Tibial nerve (tissue), 4 donors: Measurements from ENCODE around the gene EBP. TPM values are rescaled to one million over a fixed set of nuclear protein-coding genes. Genes with fewer than 3 reads are reported as not detected.

Source experiments
- DNase-seq, 2 donors: peaks; one replicate each; pipeline ENCODE4 v3.0.0-alpha.2; 2019; ENCODE audit warnings: low spot score in 2 of 2
- H3K27ac ChIP-seq, 4 donors: fragments of 200-600 bp; sonication (generic) in 3 of 4; one replicate each; pipeline ENCODE4 v1.5.1; 2017 to 2019; ENCODE audit warnings: mild to moderate bottlenecking in 1 of 4
- H3K27me3 ChIP-seq, 2 donors: fragments of 200-600 bp; sonication (generic) in 1 of 2; one replicate each; pipeline versions ENCODE4 v1.5.1 to v1.6.0; 2017 to 2019
- H3K36me3 ChIP-seq, 3 donors: fragments of 200-600 bp; sonication (generic); one replicate each; pipeline ENCODE4 v1.5.1; 2018 to 2019
- H3K4me1 ChIP-seq, 4 donors: fragments of 200-600 bp; sonication (generic) in 3 of 4; one replicate each; pipeline ENCODE4 v1.5.1; 2017 to 2019
- H3K4me3 ChIP-seq, 4 donors: fragments of 200-600 bp; sonication (generic) in 3 of 4; one replicate each; pipeline ENCODE4 v1.5.1; 2017 to 2019; ENCODE audit warnings: mild to moderate bottlenecking in 1 of 4, moderate library complexity in 1 of 4
- H3K9me3 ChIP-seq, 4 donors: fragments of 200-600 bp; sonication (generic) in 3 of 4; one replicate each; pipeline ENCODE4 v1.5.1; 2017 to 2019
- CTCF ChIP-seq, 5 experiments: fragments of 200-600 bp in 3 of 5; fragments of 450-650 bp in 2 of 5; sonication (generic) in 3 of 5; IDR thresholded peaks; one replicate each; pipeline ENCODE4 v1.5.1; 2016 to 2019; ENCODE audit warnings: antibody characterized with exemption in 5 of 5, mild to moderate bottlenecking in 3 of 5, moderate library complexity in 2 of 5
- EP300 ChIP-seq, 2 donors: sonication (generic); formaldehyde crosslinking; IDR thresholded peaks; one replicate each; pipeline ENCODE4 v1.6.1; 2017; ENCODE audit warnings: antibody characterized with exemption in 2 of 2, mild to moderate bottlenecking in 1 of 2
- POLR2A ChIP-seq, 2 donors: fragments of 450-650 bp; IDR thresholded peaks; one replicate each; pipeline ENCODE4 v1.6.1; 2017; ENCODE audit warnings: antibody characterized with exemption in 2 of 2, mild to moderate bottlenecking in 2 of 2, moderate library complexity in 2 of 2
- WGBS, 2 donors: methylation state at CpG; one replicate each; pipeline ENCODE4 v1.1.5; 2018; 5-methylcytosine and 5-hydroxymethylcytosine counted together
- total RNA-seq, 4 donors: library from RNA; depleted of rRNA; stranded (reverse); fragments of >200 nt; gene quantifications; one replicate each; pipeline ENCODE4 v1.1.0, GENCODE V29; 2016

The EBP gene
- total RNA-seq, 4 donors from 2014 or later, result 21.1 to 29.2 (median 23.6) TPM

GRCh38 chrX:48575642-48576041 lies 54.0 kb downstream of the EBP start:
- Histone ChIP-seq H3K27ac (peak overlapping the region in 3 of 4 donors; percentile 94 to 100 (median 99)), H3K9me3 (no peaks in the 10 kb centered on the region), H3K4me3 (peak overlapping the region; percentile 48 to 79 (median 63)), H3K36me3 (peaks cover 0 to 51% (median 0%) of the 10 kb centered on the region in 3 donors), H3K27me3 (no peaks in the 10 kb centered on the region), H3K4me1 (peaks cover 0 to 20% (median 12%) of the 10 kb centered on the region in 4 donors)
- WGBS, 2 donors, result 70 to 83% methylated on average over 1 to 13 of the region's 13 CpGs
- TF ChIP-seq POLR2A (IDR thresholded peaks at IDR 0.05), result no peak
- TF ChIP-seq CTCF (IDR thresholded peaks at IDR 0.05), result no peak
- TF ChIP-seq EP300 (IDR thresholded peaks at IDR 0.05), result no peak
- no peak for DNase-seq

DNA sequence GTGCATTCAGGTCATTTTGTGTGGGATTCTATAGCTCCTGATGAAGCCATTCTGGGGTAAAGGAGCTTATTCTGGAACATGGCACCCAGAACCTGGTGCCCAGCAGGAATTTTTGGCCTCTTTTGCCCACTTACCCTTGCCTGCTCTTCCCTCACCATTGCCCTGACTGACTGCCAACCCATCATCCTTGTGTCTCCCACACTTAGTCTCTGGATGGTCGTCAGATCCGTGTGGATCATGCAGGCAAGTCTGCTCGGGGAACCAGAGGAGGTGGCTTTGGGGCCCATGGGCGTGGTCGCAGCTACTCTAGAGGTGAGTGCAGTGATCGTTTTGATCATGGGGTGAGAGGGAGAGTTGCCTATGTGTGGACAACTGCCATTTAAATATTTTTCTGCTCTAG lies 54.5 kb downstream of the EBP start:
- DNase-seq, result no peak
- TF ChIP-seq EP300 (IDR thresholded peaks at IDR 0.05) (no peak), POLR2A (IDR thresholded peaks at IDR 0.05) (no peak), CTCF (IDR thresholded peaks at IDR 0.05) (no peak)
- Histone ChIP-seq H3K9me3 (no peaks in the 10 kb centered on the region), H3K27me3 (no peaks in the 10 kb centered on the region), H3K36me3 (peaks cover 0 to 51% (median 0%) of the 10 kb centered on the region in 3 donors), H3K27ac (peak overlapping the region in 2 of 4 donors; percentile 99 to 100), H3K4me1 (peaks cover 0 to 20% (median 12%) of the 10 kb centered on the region in 4 donors), H3K4me3 (peak overlapping the region in 2 of 4 donors; percentile 62 to 79)
- 39 to 68% methylated on average over 2 to 6 of the region's 6 CpGs for WGBS, 2 donors

Other genes starting within 250 kb of the EBP start
- gene SSX3, start 165.1 kb upstream of the EBP start, total RNA-seq, result not detected
- not detected for gene SSX4, start 138.3 kb upstream of the EBP start, total RNA-seq
- gene SSX4B, start 109.8 kb upstream of the EBP start, total RNA-seq, result not detected
- 10 to 100 TPM in 1 of 4 donors, 1 to 10 TPM in 3; 2.4 to 21.9 (median 4.5) TPM for gene SLC38A5, start 51.5 kb upstream of the EBP start, total RNA-seq
- gene FTSJ1, start 45.6 kb upstream of the EBP start, total RNA-seq, result 10 to 100 TPM; 46.1 to 81.3 (median 51.0) TPM
- 10 to 100 TPM in 3 of 4 donors, 1 to 10 TPM in 1; 8.8 to 19.8 (median 16.1) TPM for gene PORCN, start 12.8 kb upstream of the EBP start, total RNA-seq
- gene TBC1D25, start 17.9 kb downstream of the EBP start, total RNA-seq, result 10 to 100 TPM in 3 of 4 donors, 1 to 10 TPM in 1; 9.9 to 15.9 (median 12.2) TPM
- 100 to 1,000 TPM; 170 to 235 (median 217) TPM for gene RBM3, start 52.7 kb downstream of the EBP start, total RNA-seq
- gene WDR13, start 75.7 kb downstream of the EBP start, total RNA-seq, result 100 to 1,000 TPM; 108 to 224 (median 126) TPM
- 10 to 100 TPM in 2 of 4 donors, 1 to 10 TPM in 2; 3.1 to 32.7 (median 9.8) TPM for gene WAS, start 162.0 kb downstream of the EBP start, total RNA-seq
- gene SUV39H1, start 174.9 kb downstream of the EBP start, total RNA-seq, result 10 to 100 TPM in 1 of 4 donors, 1 to 10 TPM in 3; 4.2 to 10.0 (median 5.2) TPM
- not detected for gene GLOD5, start 239.9 kb downstream of the EBP start, total RNA-seq